ENCODE measurements around the gene IGSF21. TPM values are rescaled to one million over a fixed set of nuclear protein-coding genes. Genes with fewer than 3 reads are reported as not detected.
A peak's percentile ranks its signal among the peaks of the same experiment; 100 is the strongest.

Gene IGSF21
- total RNA-seq, 1 donor from 2014 or later: not detected

GRCh38 chr1:18373151-18373550, 265.6 kb downstream of the IGSF21 start:
- ATAC-seq: no peak

DNA sequence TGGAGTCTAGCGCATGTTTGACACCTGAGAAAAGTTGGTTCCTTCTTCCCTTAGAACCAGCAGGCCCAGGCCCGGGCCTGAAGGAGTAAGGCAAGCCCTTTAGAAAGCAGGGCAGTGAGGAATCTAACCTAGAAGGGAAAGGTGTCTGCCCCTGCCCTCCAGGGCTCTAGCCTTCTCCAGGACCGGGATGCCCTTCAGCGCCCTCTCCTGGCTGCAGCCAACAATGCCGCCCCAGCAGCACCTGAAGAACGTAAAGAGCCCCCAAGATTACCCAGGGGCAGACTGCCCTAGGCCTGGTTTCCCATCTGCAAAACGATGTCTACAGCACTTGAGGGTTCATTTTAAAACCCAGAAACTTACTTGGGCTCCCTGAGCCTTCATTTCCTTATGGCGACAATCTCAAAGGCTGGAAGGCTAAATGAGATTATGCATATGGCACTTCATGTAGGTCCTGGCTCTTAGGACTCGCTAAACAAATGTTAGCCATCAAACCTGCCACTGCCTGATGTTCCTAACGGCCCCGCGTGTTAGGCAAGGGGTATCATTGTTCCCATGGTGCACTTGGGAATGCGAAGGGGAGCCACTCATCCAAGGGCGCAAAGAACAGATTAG, 266.4 kb downstream of the IGSF21 start:
- ATAC-seq: no peak

- no peak for ATAC-seq
These were observed 269.1 kb downstream of the IGSF21 start for GRCh38 chr1:18376661-18377060.

DNA sequence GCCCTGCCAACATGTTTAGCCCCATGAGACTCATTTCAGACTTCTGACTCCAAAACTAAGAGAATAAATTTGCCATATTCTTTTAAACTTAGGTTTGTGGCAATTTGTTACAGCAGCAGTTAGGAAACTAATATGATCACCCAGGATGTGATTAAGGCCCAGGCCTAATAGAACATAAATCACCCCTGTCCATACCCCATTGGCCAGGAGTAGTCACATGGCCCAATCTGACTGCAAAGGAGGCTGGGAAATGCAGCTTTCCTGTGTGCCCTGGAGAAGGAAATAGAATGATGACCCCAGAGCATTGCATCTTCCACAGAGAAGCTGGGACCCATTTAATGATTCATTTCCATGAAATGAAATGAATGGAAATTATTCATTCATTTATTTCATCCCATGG, 272.7 kb downstream of the IGSF21 start:
- no peak for ATAC-seq

DNA sequence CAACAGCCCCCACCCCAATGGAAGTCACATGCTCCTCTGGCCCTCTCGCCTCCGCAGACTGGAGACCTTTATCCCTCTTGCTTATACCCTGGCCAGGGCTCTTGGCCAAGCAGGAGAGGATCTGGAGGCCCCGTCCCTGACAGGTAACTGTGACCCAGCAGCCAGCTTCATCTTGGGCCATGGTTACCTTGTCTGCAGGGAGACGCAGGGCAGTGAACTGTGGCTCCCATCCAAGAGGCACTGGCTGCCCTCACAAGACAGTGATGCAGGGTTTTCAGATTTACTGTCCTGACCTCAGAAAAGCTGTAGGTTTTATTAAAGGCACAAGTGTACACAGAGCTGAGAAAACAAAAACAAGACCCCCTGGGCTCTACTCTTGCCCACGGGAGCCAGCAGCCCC, 276.5 kb downstream of the IGSF21 start:
- ATAC-seq: no peak

DNA sequence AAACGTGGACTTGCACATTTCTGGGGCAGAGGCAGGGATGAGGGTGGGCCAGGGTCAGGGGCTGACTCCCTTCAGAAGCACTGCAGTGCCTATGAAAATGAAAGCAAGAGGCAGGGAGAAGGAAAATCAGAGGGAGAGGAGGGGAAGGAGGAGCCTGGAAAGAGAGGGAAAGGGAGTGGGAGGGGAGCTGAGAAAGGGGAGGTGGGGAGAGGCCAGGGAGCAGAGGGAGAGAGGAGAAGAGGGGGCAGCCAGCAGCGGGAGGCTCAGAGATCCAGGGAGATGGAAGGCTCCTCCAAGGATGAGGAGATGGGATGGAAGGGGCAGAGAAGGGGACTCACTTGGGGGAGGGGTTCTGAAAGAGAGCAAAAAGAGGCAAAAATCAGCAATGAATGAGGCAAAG, 276.9 kb downstream of the IGSF21 start:
- ATAC-seq: no peak

GRCh38 chr1:18385239-18385790, 277.7 kb downstream of the IGSF21 start:
- ATAC-seq: no peak

- ATAC-seq: no peak
These were observed 279.0 kb downstream of the IGSF21 start for GRCh38 chr1:18386591-18386990.

- no peak for ATAC-seq
These were observed 279.7 kb downstream of the IGSF21 start for GRCh38 chr1:18387307-18387706.

DNA sequence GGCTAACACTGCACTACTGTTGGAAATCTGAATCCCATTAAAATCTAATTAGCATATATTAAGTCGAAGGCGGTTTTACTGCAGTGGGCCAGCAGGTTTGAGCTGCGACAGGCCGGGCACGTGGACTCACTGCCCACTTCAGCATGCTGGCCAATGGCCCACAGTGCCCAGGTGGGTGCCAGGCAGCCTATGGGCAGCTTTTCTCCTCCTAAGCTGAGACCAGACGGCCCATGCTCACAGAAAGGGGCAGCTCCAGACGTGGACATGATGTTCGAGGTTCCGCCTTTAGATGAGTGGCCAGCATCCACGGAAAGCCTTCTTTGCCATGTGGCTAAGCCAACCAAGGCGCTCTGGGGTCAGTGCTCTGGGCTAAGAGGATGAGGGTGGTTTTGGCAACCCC, 283.4 kb downstream of the IGSF21 start:
- no peak for ATAC-seq

- no peak for ATAC-seq
These were observed 287.1 kb downstream of the IGSF21 start for GRCh38 chr1:18394563-18395156.

DNA sequence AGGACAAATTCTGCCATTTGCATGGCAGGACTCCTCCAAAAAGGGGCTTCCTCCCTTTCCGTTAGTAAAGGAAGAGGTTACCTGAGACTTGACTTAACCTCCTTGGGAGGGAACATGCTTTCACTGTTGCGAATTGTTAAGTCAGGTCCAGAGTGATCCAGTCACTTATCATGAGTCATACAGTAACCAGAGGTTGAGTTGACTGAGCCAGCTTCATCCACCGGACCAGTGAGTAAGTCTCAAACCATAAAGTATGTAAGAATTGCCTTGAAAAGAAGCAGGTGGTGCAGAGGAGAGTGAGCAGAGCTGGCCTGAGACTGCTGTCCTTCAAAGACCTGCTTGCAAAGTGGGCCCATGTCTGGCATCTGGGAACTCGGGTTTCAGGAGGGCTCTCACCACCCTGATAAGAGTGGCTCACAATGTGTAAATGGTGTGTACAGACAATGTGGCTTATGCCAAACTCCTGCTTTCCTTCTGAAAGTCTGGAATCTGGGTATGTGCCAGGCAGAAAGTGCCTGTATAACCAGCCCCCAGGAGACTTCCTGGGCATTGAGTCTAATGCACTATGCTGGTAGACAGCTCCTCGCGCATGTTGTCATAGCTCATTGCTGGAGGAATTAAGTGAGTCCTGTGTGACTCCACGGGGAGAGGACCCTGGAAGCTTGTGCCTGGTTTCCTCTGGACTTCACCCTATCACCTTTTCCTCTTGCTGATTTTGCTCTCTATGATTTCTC, 288.8 kb downstream of the IGSF21 start:
- peak; percentile 68 for ATAC-seq

GRCh38 chr1:18397641-18398040, 290.0 kb downstream of the IGSF21 start:
- ATAC-seq: no peak

- ATAC-seq: no peak
These were observed 291.4 kb downstream of the IGSF21 start for GRCh38 chr1:18398791-18399530.

- peak; percentile 52 for ATAC-seq
These were observed 292.9 kb downstream of the IGSF21 start for GRCh38 chr1:18400347-18401102.

GRCh38 chr1:18401921-18402320, 294.3 kb downstream of the IGSF21 start:
- no peak for ATAC-seq

GRCh38 chr1:18404460-18404859, 296.9 kb downstream of the IGSF21 start:
- no peak for ATAC-seq

DNA sequence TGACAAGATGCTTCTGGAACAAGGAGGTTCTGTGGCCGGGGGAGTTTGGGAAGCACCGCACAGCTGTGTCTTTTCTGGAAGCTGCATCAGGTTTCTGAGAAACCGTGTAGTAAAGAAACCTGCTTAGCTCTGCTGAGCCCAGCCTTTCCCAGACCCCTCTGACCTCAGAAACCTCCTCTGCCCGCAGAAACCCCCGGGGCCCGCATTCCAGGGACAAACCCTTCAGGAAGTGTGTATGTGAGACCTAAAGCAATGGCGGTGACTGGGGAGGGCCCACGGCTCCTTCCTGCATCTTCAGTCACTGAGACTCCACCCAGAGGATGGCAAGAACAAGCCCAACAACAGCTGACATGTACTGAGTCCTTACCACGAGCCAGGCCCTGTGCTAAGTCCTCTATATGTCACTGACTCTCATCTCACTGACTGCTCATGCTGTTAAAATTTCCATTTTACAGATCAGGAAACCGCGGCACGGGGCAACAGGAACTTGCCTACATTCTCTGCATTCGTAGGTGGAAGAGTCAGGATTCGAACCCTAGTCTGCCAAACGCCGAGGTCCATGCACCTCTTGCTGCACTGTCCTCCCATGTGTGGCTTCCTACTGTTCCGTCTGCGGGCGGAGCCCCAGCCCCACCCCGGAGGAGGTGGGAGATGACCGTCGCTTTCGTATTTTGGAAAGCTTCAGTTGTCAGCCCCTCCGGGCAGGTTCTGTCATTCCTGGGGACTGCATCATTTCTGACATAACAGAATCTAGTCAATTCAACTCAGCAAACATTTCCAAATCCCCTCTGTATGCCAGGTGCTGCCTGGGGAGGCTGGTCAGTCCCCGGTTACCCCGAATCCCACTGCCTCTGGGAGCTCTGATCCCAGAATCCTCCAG, 299.8 kb downstream of the IGSF21 start:
- ATAC-seq: no peak

DNA sequence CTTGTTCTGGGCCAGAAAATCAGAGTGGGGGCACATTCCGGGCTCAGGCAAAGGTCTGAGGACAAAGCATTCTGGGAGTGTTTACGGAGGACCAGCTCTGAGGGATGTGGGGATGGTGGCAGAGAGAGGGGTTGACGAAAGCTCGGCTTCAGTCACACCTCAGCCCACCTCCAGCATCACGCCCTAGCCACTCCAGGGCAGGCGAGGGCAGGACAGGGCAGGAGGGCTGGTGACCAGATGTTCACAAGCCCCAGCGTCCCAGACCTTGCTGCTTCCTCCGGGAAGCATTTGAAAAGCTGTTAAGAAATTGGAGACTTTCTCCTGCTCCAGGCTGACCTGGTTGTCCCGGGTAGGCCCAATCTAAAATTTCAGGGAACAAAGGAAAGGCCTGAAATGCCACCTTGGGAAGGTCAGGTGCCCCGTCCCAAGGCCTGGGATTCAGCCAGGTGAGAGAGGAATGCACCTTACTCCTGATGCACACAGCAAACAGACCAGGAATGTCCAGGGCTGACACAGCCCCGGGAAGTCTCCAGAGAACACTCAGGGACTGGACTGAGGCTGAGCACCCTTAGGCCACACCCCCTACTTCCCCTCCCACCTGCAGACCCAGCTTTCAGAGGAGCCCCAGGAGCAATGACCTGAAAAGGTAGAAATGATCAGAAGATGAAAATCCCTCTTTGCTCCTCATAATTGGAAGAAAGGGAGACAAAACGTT, 301.2 kb downstream of the IGSF21 start:
- ATAC-seq: no peak

DNA sequence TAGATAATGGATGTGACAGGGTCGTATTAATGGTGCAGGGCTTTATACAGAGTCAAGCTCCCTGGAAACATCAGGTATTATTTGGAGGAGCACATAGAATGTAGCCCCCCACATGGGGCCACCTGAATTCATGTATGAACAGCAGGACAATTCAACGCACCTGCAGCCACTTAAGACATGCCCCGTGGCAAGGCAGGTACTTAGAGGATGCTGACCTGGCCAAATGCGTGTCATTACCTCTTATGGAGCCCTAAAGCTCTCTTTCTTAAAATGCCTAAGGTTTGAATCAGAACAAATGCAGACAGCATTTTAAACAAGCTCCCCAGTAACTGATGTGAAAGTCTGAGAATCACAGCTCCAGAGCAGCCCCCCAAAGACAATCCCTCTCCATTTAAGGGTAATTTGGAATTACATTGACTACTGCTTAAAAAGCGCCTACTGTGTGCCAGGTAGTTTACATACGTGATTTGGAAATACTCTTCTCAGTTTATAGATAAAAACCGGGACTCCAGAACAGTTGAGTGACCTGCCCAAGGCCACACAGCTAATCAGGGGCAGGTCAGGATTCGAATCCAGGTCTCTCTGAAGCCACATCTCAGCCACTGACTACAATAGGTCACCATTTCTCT, 302.1 kb downstream of the IGSF21 start:
- no peak for ATAC-seq

All from esophagus mucosa (tissue), 1 donor.